ENCODE data around the gene RAET1G. TPM values are rescaled to one million over a fixed set of nuclear protein-coding genes. Genes with fewer than 3 reads are reported as not detected.
"Not testable (repeated sequence)": the region's sequence is repeated elsewhere in the genome, so short reads cannot be mapped to it uniquely, and the experiment has no call there.

RAET1G gene
- total RNA-seq, 4 donors from 2014 or later = 0.34 to 5.5 (median 4.5) TPM; not detected in 1

- H3K4me3 ChIP-seq (ENCODE audit: low read depth, poor library complexity, severe bottlenecking) = peak overlapping the region; percentile 17
- TF ChIP-seq POLR2A (IDR thresholded peaks at IDR 0.05) = no peak
- no peak for TF ChIP-seq CTCF (IDR thresholded peaks at IDR 0.05)
- 1 to 4% methylated on average over 32 to 45 of the region's 58 CpGs for whole genome bisulfite sequencing, 2 donors
- intact Hi-C loops (cut with DNase I; ENCODE audit: low total_unique reads) = no loop called here
- peak in 1 of 2 donors; percentile 84 for DNase-seq (ENCODE audit: low spot score in 2 of 2)
Measured at GRCh38 chr6:149938571-149939355, 15.8 kb upstream of the RAET1G start.

- WGBS, 2 donors = 2 to 3% methylated on average over 14 to 18 of the region's 20 CpGs
- intact Hi-C loops (cut with DNase I; ENCODE audit: low total_unique reads); DNase-seq (ENCODE audit: low spot score in 2 of 2); H3K4me3 ChIP-seq (ENCODE audit: low read depth, poor library complexity, severe bottlenecking): not testable (repeated sequence)
Measured at GRCh38 chr6:149938013-149938570, 15.2 kb upstream of the RAET1G start.

- H3K4me3 ChIP-seq (ENCODE audit: low read depth, poor library complexity, severe bottlenecking) = no peak overlapping the region
- 52 to 73% methylated on average over 2 of the region's 2 CpGs for WGBS, 2 donors
- peak in 1 of 2 donors; percentile 50 for DNase-seq (ENCODE audit: low spot score in 2 of 2)
- TF ChIP-seq CTCF (IDR thresholded peaks at IDR 0.05) (no peak), POLR2A (IDR thresholded peaks at IDR 0.05) (no peak)
- intact Hi-C loops (cut with DNase I; ENCODE audit: low total_unique reads) = no loop called here
Measured at GRCh38 chr6:149936743-149937142, 13.8 kb upstream of the RAET1G start.

GRCh38 chr6:149935668-149936067 is 12.7 kb upstream of the RAET1G start:
- H3K4me3 ChIP-seq (ENCODE audit: low read depth, poor library complexity, severe bottlenecking) = no peak overlapping the region
- TF ChIP-seq CTCF (IDR thresholded peaks at IDR 0.05) (no peak), POLR2A (IDR thresholded peaks at IDR 0.05) (no peak)
- peak in 1 of 2 donors; percentile 53 for DNase-seq (ENCODE audit: low spot score in 2 of 2)
- 59 to 63% methylated on average over 2 of the region's 2 CpGs for WGBS, 2 donors
- intact Hi-C loops (cut with DNase I; ENCODE audit: low total_unique reads) = no loop called here

GRCh38 chr6:149935246-149935645 is 12.3 kb upstream of the RAET1G start:
- DNase-seq (ENCODE audit: low spot score in 2 of 2) = peak in 1 of 2 donors; percentile 15
- WGBS, 2 donors = 55 to 59% methylated on average over 4 of the region's 4 CpGs
- intact Hi-C loops (cut with DNase I; ENCODE audit: low total_unique reads) = no loop called here
- no peak overlapping the region for H3K4me3 ChIP-seq (ENCODE audit: low read depth, poor library complexity, severe bottlenecking)
- TF ChIP-seq CTCF (IDR thresholded peaks at IDR 0.05) = no peak

- TF ChIP-seq CTCF (IDR thresholded peaks at IDR 0.05) = peak in 2 of 3 donors; percentile 4 to 48
- no peak for TF ChIP-seq POLR2A (IDR thresholded peaks at IDR 0.05)
- DNase-seq (ENCODE audit: low spot score in 2 of 2) = peak; percentile 70 to 90
- intact Hi-C loops (cut with DNase I; ENCODE audit: low total_unique reads) = loop anchor here (5.0 kb wide), 1 partner anchor 83 kb away; no protein-coding TSS in a partner anchor
- H3K4me3 ChIP-seq (ENCODE audit: low read depth, poor library complexity, severe bottlenecking) = no peak overlapping the region
- 35 to 37% methylated on average over 11 of the region's 11 CpGs for WGBS, 2 donors
Measured at GRCh38 chr6:149934249-149935156, 11.6 kb upstream of the RAET1G start.

Data from lower leg skin (tissue), 4 donors.